Measurements from ENCODE around the gene CPSF4.

GRCh38 chr7:99389772-99390171, 49.0 kb upstream of the CPSF4 start:
- TF ChIP-seq POLR2AphosphoS5 (IDR thresholded peaks at IDR 0.05), result no peak
- TF ChIP-seq CTCF (IDR thresholded peaks at IDR 0.05; ENCODE audit: poor library complexity, severe bottlenecking), result no peak
- TF ChIP-seq EZH2 (IDR thresholded peaks at IDR 0.05; ENCODE audit: borderline replicate concordance, insufficient read depth, low read length, poor library complexity, severe bottlenecking), result no peak
- TF ChIP-seq EP300 (conservative IDR thresholded peaks at IDR 0.05; ENCODE audit: poor library complexity, severe bottlenecking), result no peak

Measured in neural cell (in vitro differentiated cells).